ENCODE data around the gene TLE3.

TLE3 gene

GRCh38 chr15:70146162-70146561, 48.4 kb upstream of the TLE3 start:
- Histone ChIP-seq H3K4me3 (ENCODE audit: low read depth in 1 of 2, low read length in 2 of 2) (no peak overlapping the region), H3K9me3 (ENCODE audit: insufficient read depth, low read length, severe bottlenecking) (no peaks in the 10 kb centered on the region), H3K36me3 (ENCODE audit: insufficient read depth, low read length) (no peaks in the 10 kb centered on the region), H3K9ac (ENCODE audit: low read depth, low read length) (no peak overlapping the region), H4K20me1 (ENCODE audit: insufficient read depth, low read length) (no peaks in the 10 kb centered on the region), H3K79me2 (ENCODE audit: insufficient read depth, low read length) (no peaks in the 10 kb centered on the region), H3K27ac (ENCODE audit: low read length) (no peak overlapping the region), H3K27me3 (ENCODE audit: insufficient read depth, low read length, poor library complexity) (peaks cover 4% of the 10 kb centered on the region), H3K4me2 (ENCODE audit: insufficient read depth, low read length) (no peak overlapping the region), H2AFZ (ENCODE audit: low read depth, low read length) (no peak overlapping the region), H3K4me1 (ENCODE audit: insufficient read depth, low read length) (peaks cover 3% of the 10 kb centered on the region; the same call in 1 of the 2 replicates)
- ATAC-seq (ENCODE audit: insufficient read depth, low read depth) (no peak), DNase-seq (no peak)
- TF ChIP-seq CTCF (IDR thresholded peaks at IDR 0.05; ENCODE audit: borderline replicate concordance, extremely low read depth, low read length, poor library complexity, severe bottlenecking) = no peak
- no peak for TF ChIP-seq EZH2 (IDR thresholded peaks at IDR 0.05; ENCODE audit: borderline replicate concordance, low read depth, low read length, severe bottlenecking)

GRCh38 chr15:70145261-70145660, 47.5 kb upstream of the TLE3 start:
- DNase-seq (no peak), ATAC-seq (ENCODE audit: insufficient read depth, low read depth) (no peak)
- H3K4me2 ChIP-seq (ENCODE audit: insufficient read depth, low read length) = no peak overlapping the region
- H2AFZ ChIP-seq (ENCODE audit: low read depth, low read length) = no peak overlapping the region
- TF ChIP-seq CTCF (IDR thresholded peaks at IDR 0.05; ENCODE audit: borderline replicate concordance, extremely low read depth, low read length, poor library complexity, severe bottlenecking) (no peak), EZH2 (IDR thresholded peaks at IDR 0.05; ENCODE audit: borderline replicate concordance, low read depth, low read length, severe bottlenecking) (no peak)
- no peaks in the 10 kb centered on the region for H3K36me3 ChIP-seq (ENCODE audit: insufficient read depth, low read length)
- no peak overlapping the region for H3K4me3 ChIP-seq (ENCODE audit: low read depth in 1 of 2, low read length in 2 of 2)
- no peaks in the 10 kb centered on the region for H3K79me2 ChIP-seq (ENCODE audit: insufficient read depth, low read length)
- no peak overlapping the region for H3K27ac ChIP-seq (ENCODE audit: low read length)
- no peaks in the 10 kb centered on the region for H3K9me3 ChIP-seq (ENCODE audit: insufficient read depth, low read length, severe bottlenecking)
- H4K20me1 ChIP-seq (ENCODE audit: insufficient read depth, low read length) = no peaks in the 10 kb centered on the region
- peaks cover 7% of the 10 kb centered on the region; the same call in 1 of the 2 replicates for H3K4me1 ChIP-seq (ENCODE audit: insufficient read depth, low read length)
- no peak overlapping the region for H3K9ac ChIP-seq (ENCODE audit: low read depth, low read length)
- peaks cover 4% of the 10 kb centered on the region for H3K27me3 ChIP-seq (ENCODE audit: insufficient read depth, low read length, poor library complexity)

GRCh38 chr15:70142322-70143191, 44.8 kb upstream of the TLE3 start:
- Histone ChIP-seq H3K27ac (ENCODE audit: low read length) (no peak overlapping the region), H2AFZ (ENCODE audit: low read depth, low read length) (no peak overlapping the region), H3K4me1 (ENCODE audit: insufficient read depth, low read length) (peaks cover 7% of the 10 kb centered on the region; the same call in 1 of the 2 replicates), H3K36me3 (ENCODE audit: insufficient read depth, low read length) (no peaks in the 10 kb centered on the region), H3K79me2 (ENCODE audit: insufficient read depth, low read length) (no peaks in the 10 kb centered on the region), H3K4me3 (ENCODE audit: low read depth in 1 of 2, low read length in 2 of 2) (no peak overlapping the region), H3K27me3 (ENCODE audit: insufficient read depth, low read length, poor library complexity) (no peaks in the 10 kb centered on the region), H3K4me2 (ENCODE audit: insufficient read depth, low read length) (no peak overlapping the region), H4K20me1 (ENCODE audit: insufficient read depth, low read length) (no peaks in the 10 kb centered on the region), H3K9ac (ENCODE audit: low read depth, low read length) (no peak overlapping the region), H3K9me3 (ENCODE audit: insufficient read depth, low read length, severe bottlenecking) (no peaks in the 10 kb centered on the region)
- ATAC-seq (ENCODE audit: insufficient read depth, low read depth) (no peak), DNase-seq (no peak)
- TF ChIP-seq CTCF (IDR thresholded peaks at IDR 0.05; ENCODE audit: borderline replicate concordance, extremely low read depth, low read length, poor library complexity, severe bottlenecking) (no peak), EZH2 (IDR thresholded peaks at IDR 0.05; ENCODE audit: borderline replicate concordance, low read depth, low read length, severe bottlenecking) (no peak)

Measured in DND-41 (cell line).